ENCODE data around the gene TP53I11. TPM values are rescaled to one million over a fixed set of nuclear protein-coding genes. Genes with fewer than 3 reads are reported as not detected.

The TP53I11 gene
- total RNA-seq, 1 experiment from 2014 or later: 7.7 TPM

- H3K4me3 Mint-ChIP-seq (ENCODE audit: unreplicated experiment): no peak overlapping the region
- no TSS peak for BruUV-seq (replicated peaks)
- H3K4me1 ChIP-seq: peaks cover 5% of the 10 kb centered on the region
- intact Hi-C loops (cut with micrococcal nuclease; ENCODE audit: unreplicated experiment): no loop called here
- H3K27ac Mint-ChIP-seq (ENCODE audit: unreplicated experiment): no peak overlapping the region
- H3K9me3 ChIP-seq: no peaks in the 10 kb centered on the region
- POLR2A ChIA-PET: no interaction called here
- H3K36me3 Mint-ChIP-seq (ENCODE audit: insufficient read depth, unreplicated experiment): no peaks in the 10 kb centered on the region
- H3K27me3 Mint-ChIP-seq (ENCODE audit: insufficient read depth, unreplicated experiment): no peaks in the 10 kb centered on the region
- H3K4me1 Mint-ChIP-seq (ENCODE audit: low read depth, unreplicated experiment): peaks cover 6% of the 10 kb centered on the region
- H3K27me3 ChIP-seq (replicated peaks; ENCODE audit: control insufficient read depth, insufficient read depth, low read length): no peaks in the 10 kb centered on the region
- H3K9me3 Mint-ChIP-seq (ENCODE audit: unreplicated experiment): no peaks in the 10 kb centered on the region
- CTCF ChIA-PET: no interaction called here
- DNase-seq: no peak
- H3K36me3 ChIP-seq (ENCODE audit: control insufficient read depth, insufficient read depth, low read length): no peaks in the 10 kb centered on the region
- H3K4me3 ChIP-seq (ENCODE audit: low read depth, low read length): no peak overlapping the region
- no peak for TF ChIP-seq CTCF (IDR thresholded peaks at IDR 0.05; ENCODE audit: insufficient read depth in 1 of 2, low read depth in 1 of 2, low read length in 1 of 2, severe bottlenecking in 1 of 2, unreplicated experiment in 1 of 2)
These were observed 23.1 kb upstream of the TP53I11 start for GRCh38 chr11:44973632-44974401.

GRCh38 chr11:44972746-44973435, 22.2 kb upstream of the TP53I11 start:
- Mint-ChIP-seq H3K27me3 (ENCODE audit: insufficient read depth, unreplicated experiment) (no peaks in the 10 kb centered on the region), H3K9me3 (ENCODE audit: unreplicated experiment) (no peaks in the 10 kb centered on the region), H3K4me3 (ENCODE audit: unreplicated experiment) (no peak overlapping the region), H3K27ac (ENCODE audit: unreplicated experiment) (no peak overlapping the region), H3K4me1 (ENCODE audit: low read depth, unreplicated experiment) (peaks cover 6% of the 10 kb centered on the region), H3K36me3 (ENCODE audit: insufficient read depth, unreplicated experiment) (no peaks in the 10 kb centered on the region)
- Histone ChIP-seq H3K4me1 (no peaks in the 10 kb centered on the region), H3K4me3 (ENCODE audit: low read depth, low read length) (no peak overlapping the region), H3K36me3 (ENCODE audit: control insufficient read depth, insufficient read depth, low read length) (no peaks in the 10 kb centered on the region), H3K27me3 (replicated peaks; ENCODE audit: control insufficient read depth, insufficient read depth, low read length) (no peaks in the 10 kb centered on the region), H3K9me3 (no peaks in the 10 kb centered on the region)
- ChIA-PET CTCF (no interaction called here), POLR2A (no interaction called here)
- BruUV-seq (replicated peaks): no TSS peak
- intact Hi-C loops (cut with micrococcal nuclease; ENCODE audit: unreplicated experiment): no loop called here
- TF ChIP-seq CTCF (IDR thresholded peaks at IDR 0.05; ENCODE audit: insufficient read depth in 1 of 2, low read depth in 1 of 2, low read length in 1 of 2, severe bottlenecking in 1 of 2, unreplicated experiment in 1 of 2): no peak
- DNase-seq: no peak

GRCh38 chr11:44971185-44971584, 20.5 kb upstream of the TP53I11 start:
- Mint-ChIP-seq H3K9me3 (ENCODE audit: unreplicated experiment) (no peaks in the 10 kb centered on the region), H3K27me3 (ENCODE audit: insufficient read depth, unreplicated experiment) (no peaks in the 10 kb centered on the region), H3K4me1 (ENCODE audit: low read depth, unreplicated experiment) (no peaks in the 10 kb centered on the region), H3K4me3 (ENCODE audit: unreplicated experiment) (no peak overlapping the region), H3K36me3 (ENCODE audit: insufficient read depth, unreplicated experiment) (no peaks in the 10 kb centered on the region), H3K27ac (ENCODE audit: unreplicated experiment) (no peak overlapping the region)
- Histone ChIP-seq H3K27me3 (replicated peaks; ENCODE audit: control insufficient read depth, insufficient read depth, low read length) (no peaks in the 10 kb centered on the region), H3K9me3 (no peaks in the 10 kb centered on the region), H3K4me1 (no peaks in the 10 kb centered on the region), H3K36me3 (ENCODE audit: control insufficient read depth, insufficient read depth, low read length) (no peaks in the 10 kb centered on the region), H3K4me3 (ENCODE audit: low read depth, low read length) (no peak overlapping the region)
- intact Hi-C loops (cut with micrococcal nuclease; ENCODE audit: unreplicated experiment): no loop called here
- ChIA-PET POLR2A (no interaction called here), CTCF (no interaction called here)
- no TSS peak for BruUV-seq (replicated peaks)
- no peak for TF ChIP-seq CTCF (IDR thresholded peaks at IDR 0.05; ENCODE audit: insufficient read depth in 1 of 2, low read depth in 1 of 2, low read length in 1 of 2, severe bottlenecking in 1 of 2, unreplicated experiment in 1 of 2)
- no peak for DNase-seq
